ENCODE measurements around the gene RBM4B.
A peak's percentile ranks its signal among the peaks of the same experiment; 100 is the strongest.

RBM4B gene

DNA sequence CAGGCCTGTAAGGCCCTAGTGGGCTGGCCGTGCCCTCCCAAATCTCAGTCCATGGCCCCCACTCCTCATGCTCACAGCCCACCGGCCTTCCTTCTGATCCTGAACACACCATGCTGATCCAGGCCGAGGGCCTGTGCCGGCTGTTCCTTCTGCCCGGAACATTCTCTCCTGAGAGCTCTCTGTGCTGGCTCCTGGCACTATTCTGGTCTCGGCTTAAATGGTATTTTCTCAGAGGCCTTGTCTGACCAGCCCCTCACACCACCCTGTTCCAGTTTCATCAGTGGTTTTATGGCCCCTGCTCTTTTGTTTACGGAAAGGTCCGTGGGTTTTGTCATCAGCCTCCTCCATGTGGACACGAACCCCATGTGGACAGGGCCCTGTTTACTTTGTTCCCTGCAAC, 29.3 kb upstream of the RBM4B start:
- no peak for DNase-seq

DNA sequence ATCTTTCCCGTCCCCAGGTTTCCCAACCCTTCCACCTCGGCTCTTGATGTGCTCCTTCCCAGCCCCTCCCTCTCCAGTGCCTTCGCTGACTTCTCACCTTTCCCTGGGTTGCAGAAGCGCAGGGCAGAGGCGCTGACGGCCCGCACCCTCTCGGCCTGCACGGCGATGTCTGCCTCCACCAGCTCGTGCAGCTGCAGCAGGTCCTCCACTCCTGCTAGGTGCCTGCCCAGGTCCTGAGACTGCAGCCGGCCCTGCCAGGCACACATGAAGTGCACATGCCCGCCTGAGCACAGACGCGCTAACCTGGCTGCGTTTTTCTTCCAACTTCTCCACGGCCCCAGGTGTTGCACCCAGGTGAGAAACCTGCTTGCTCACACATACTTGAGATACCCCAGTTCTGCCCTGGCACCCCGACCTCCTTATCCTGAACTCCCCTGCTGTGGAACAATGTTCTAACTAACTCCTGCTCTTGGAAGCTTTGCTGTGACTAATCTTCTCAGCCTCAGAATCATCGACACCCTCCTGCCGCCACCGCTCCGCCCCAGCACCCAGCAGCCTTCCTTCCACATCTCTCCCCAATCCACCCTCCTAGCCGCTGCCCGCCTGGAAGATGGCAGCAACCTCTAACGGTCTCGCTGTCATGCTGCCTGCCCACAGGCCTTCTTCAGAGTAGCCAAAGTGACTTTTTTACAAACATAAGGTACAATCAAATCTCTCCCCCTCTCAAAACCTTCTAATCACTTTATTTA, 28.1 kb upstream of the RBM4B start:
- DNase-seq: no peak

DNA sequence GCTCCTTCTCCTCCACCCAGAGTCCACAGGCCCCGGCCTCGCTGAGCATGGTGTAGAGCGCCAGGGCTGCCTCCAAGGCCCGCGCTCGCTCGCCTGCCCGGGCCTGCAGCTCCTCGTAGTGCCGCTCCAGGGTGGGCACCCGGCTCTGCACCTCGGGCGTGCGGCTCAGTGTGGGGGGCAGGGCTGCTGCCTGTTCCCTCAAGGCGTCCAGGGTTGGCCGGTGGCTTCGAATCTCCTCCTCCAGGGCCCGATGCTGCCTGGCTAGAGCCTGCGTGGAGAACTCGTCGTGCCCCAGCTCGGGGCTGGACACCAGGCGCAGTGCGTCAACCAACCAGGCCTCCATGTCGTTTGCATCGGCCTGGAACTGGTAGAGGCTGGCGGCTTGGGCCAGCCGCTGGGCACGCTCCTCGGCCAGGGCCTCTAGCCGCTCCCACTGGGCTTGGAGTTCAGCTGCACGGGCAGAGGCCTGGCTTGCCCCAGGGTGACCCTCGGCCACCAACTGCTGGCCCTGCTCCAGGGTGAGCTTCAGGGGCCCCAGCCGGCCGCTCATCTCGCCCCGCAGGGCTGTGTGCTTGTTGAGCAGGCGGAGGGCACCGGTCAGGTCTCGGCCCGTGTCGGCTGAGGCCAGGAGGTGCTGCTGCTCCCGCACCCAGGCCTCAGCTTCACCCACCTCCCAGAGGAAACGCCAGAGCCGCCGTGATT, 27.1 kb upstream of the RBM4B start:
- no peak for DNase-seq

DNA sequence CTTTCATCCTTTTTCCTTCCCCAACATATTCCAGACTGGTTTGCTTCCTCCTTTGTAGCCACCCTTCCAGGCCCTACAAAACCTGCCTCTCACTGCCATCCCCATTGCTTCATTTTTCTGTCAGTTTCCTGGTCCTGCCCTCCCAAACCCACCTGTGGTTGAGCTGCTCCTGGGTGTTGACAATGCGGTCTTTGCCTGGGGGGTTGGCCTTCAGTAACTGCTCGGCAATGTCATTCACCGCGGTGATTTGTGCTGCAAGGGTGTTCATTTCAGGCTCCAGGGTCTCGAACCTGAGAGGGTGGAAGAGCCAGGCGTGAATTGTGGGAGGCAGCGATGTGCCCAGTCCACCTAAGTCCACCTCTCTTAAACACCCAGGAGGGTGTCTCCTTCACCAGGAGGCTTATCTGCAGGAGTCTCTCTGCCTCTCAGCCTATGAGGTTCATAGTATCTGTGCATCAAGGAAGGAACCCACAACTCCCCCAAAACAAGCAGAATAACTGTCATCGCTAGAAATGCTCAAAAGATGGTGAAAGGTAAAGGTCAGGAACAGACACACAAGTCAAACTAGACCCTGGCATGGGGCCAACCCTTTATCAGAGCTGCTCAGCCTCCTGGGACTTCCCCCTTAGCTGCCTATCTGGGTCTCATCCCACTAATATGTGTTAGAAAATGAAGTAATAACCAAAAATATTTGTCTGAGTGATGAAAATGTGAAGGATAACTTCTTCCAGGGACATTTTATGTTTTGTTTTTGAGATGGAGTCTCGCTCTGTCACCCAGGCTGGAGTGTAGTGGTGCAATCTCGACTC, 23.9 kb upstream of the RBM4B start:
- DNase-seq: no peak

DNA sequence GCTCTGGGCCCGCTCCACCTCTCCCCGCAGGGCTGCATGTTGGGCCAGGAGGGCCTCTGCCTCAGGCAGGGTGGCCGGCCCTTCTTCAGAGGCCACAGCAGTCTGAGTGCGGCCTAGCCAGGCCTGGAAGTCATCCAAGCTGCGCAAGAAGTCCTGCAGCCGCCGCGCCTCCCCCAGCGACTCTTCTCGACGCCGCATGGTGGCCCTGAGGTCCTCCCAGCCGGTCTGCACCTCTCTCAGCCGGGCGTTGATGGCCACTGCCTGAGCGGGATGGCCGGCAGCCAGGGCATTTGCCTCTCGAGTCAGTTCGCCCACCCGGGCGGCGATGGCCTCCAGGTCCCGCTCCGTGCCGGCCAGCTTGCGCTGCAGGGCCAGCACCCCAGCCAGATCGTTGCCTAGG, 23.1 kb upstream of the RBM4B start:
- no peak for DNase-seq

DNA sequence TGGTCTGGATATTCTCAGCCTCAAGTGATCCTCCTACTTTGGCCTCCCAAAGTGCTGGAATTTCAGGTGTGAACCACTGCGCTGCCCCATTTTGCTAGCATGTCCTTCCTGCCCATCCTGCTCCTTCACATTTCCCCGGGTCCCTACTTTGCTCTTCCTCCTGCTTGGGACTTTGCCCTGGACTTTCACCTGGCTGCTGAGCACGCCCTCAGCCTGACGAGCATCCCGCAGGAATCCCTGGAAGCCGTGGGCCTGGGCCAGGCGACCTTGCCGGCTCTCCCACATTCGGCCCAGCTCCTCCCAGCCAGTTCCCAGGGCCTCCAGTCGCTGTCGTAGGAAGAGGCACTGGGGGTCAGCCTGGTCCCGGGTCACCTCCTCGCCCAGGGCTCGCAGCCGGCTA, 22.6 kb upstream of the RBM4B start:
- no peak for DNase-seq

DNA sequence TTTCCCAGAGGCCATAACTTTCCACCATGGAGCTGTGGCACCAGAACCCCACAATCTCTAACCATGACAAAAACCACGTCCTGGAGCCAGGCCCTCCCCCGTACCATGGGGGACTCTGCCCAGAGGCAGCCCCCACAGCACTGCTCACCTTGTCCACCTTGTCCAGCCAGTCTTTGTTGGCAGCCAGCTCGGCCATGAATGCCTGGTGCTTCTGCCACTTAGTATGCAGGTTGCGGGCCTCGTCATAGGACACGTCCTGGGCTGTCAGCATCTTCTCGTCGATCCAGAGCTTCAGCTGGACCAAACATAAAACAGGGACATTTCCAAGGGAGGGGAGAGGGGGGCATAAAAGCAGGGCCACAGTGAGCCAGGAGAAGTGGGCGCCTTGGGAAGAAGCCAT, 20.8 kb upstream of the RBM4B start:
- no peak for DNase-seq

DNA sequence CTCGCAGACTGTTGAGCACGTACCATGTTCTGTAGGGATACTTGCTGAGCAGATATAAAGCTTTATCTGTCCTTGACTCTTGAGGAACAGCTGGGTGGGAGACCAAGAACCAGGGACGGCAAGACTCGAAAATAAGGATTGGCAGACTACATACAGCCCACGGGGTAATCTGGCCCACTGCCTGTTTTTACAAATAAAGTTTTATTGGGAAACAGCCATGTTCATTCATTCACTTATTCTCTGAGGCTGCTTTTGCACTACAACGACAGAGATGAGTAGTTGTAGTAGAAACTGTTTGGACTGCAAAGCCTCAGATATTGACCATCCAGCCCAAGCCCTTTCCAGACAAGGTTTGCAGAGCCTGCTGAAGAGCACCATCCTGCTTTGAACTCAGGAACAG, 20.3 kb upstream of the RBM4B start:
- DNase-seq: no peak

DNA sequence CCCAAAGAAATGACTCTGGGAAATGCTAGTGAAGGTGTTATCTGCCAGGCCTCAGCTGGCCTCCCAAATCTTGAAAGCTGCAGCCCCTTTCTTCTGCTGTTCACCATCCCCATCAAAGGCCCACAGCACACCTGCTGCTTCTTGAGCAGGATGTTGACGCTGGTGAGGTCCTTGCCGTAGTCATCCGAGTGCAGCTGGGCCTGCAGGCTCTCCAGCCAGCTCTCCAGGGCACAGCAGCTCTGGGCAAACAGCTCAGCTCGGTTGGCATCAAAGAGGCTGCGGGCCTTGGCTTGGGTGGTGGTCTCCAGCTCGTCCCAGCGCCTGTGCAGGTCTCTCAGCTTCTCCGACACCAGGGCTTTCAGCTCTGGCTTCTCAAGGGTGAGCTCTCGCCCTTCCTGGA, 18.5 kb upstream of the RBM4B start:
- no peak for DNase-seq

DNA sequence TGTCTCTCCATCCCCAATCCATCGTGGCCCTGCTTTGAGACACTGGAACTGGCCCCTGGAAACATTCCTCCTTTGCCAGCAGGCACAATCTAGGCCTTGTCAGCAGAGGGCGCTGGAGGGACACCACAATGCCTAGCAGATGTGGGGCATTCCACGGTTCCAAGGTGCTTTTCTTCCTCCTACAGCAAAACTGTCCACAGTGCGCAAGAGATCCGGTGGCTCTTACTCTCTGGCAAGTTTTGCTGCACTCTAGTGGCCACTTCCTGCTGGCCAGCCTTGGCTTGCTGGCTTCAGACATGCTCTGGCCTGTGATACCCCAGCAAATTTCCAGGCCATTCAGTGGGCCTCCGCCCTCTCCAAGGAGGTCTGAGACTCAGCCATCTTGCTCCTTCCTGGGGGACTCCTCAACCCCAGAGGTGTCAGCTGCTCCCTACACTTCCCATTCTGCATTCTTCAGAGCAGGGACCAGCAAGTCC, 17.1 kb upstream of the RBM4B start:
- DNase-seq: peak; percentile 65

DNA sequence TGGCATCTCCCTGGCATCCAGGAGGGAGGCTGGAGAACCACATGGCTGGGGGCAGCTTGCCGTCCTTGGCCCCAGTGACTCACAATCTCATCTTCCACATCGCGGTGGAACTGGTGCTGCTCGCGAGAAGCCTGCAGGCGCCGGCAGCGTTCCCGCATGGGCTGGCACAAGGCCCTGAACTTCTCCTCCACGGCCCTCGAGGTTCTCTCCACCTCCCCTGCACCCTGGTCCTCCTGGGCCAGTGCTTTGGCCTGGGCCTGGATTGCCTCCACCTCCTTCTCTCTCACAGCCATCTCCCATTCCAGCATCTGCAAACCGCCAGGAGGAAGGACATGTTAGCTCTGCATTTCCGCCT, 16.3 kb upstream of the RBM4B start:
- DNase-seq: no peak

DNA sequence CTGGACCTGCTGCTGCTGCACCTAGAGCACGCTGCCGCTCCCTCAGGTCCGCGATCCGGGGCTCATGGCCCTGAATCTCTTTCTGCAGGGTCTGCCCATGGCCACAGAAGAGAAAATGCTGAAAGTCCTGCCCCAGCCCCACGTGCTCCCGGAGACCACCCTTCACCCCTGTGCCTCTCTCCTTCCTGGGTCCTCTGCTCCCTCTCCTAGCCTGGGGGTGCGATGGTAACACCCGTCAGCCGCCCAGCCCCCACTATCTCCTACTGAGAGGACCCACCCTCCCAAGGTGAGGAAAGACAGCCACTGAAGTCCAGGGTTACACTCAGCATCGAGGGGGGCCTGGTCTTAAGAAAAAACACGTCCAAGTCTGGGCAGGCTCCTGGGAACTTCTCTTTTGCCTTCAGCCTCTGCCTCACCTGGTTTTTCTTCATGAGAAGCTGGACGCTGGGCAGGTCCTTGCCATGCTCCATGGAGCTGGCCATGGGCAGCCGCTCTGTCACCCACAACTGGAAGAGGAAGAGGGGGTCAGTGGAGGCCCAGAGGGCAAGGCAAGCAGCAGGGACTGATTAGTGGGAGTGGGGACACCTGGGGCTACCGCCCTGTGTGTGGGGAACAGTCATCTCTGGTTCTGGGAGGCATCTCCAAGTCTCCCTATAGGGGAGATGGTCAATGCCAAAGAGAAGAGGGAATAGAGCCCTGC, 15.8 kb upstream of the RBM4B start:
- no peak for DNase-seq

DNA sequence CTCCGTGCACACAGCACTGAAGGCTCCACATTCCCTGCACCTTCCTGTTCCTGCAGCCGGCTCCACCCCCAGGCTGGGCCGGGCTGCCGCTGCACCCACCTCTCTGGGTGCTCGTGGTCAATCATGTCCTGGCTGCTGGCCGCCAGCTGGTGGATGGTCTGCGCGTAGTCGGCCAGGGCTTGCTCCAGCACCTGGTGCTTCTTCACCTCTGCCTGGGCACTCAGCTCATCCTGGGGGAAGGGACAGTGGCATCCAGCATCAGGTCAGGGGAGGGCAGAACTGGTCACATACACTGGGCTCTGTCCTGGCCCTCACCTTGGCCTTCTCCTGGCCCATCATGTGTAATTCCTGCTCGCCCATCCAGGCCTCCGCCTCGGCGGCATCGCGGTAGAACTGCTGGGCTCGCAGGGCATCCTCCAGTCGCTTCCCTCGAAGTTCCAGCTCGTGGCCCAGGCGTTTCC, 15.2 kb upstream of the RBM4B start:
- DNase-seq: no peak

DNA sequence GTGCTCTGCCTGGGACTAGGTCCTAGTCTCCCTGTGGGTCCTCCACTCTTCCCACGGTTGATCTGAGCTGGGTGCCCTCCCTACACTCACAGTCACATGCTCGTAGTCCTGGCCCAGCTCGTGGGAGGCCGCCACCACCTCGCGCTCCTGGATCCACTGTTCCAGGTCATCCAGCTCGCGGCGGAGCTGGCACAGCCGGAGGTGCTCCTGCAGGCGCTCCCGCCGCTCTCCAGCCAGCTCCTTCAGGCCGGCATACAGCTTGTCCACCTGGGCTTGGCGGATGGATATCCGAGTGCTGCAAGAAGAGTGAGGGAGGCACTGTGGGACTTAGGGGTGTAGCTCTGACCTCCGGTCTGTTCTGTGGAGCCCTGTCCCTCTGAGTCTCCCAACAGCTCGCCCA, 14.8 kb upstream of the RBM4B start:
- DNase-seq: no peak

DNA sequence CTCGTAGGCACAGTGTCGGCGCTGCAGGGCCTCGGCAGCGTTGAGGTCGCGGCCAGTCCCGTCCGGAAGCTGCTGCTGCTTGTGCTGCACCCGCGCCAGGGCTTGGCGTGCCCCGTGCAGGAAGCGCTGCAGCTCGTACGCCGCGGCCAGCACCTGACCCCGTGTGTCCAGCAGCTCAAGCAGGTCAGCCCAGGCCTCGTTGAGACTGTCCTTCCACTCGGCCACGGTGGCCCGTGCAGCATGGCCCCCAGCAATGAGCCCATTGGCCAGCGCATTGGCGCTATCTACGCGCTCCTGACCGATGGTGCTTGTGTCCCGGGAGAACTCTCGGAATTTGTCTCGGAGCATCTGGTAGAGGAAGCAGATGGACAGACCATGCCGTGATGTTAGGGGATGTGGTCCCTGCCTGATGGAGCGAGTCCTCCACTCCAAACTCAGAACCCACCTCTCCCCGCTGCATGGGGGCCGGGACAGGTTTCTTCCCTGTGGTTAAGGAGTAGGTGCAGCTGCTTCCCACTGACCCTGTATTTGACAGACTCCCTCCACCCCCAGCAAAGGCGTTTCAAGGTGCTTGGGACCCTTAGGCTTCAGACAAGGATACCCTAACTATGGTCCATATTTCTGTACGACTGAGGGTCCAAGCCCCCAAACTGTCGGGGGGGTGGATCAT, 13.8 kb upstream of the RBM4B start:
- DNase-seq: no peak

DNA sequence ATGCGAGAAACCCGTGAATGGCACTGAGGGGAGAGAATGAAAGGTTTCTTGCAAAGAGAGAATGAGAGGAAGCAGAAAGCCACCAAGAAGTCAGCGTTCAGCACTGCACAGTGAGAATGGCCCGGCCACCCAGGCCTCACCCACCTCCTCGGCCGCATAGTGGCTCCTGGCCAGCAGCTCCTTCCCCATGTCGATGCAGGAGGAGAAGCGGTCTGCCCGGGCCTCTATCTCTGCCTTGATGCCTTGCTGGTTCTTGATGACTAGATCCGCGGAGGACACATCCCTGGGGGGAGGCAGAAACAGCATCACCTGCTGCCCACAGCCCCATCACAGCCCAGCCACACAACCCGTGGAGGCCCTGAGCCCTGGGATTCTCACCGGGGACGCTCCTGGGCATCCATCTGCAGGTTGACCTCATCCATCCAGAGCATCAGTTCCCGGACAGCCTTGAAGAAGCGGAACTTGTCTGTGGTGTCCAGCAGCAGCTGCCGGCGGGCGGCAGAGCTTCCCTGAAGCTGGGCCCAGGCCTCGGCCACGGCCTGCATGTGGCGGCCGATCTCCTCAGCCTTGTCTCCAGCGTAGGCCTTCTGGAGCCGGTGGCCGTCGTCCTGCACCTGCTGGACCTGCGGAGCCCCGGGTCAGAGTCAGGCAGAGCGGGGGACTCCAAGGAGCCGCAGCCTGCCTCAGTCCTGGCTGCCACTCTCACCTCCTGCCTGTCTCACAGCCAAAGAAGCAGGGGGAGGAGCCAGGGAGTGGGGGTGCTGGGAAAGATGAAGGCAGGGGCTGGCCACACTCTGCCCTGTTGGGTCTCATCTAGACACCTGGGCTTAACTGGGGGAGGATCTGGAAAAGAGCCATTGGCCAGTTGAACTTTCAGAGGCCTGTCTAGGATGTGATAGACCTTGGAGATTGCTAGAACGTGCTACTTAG, 12.2 kb upstream of the RBM4B start:
- no peak for DNase-seq

DNA sequence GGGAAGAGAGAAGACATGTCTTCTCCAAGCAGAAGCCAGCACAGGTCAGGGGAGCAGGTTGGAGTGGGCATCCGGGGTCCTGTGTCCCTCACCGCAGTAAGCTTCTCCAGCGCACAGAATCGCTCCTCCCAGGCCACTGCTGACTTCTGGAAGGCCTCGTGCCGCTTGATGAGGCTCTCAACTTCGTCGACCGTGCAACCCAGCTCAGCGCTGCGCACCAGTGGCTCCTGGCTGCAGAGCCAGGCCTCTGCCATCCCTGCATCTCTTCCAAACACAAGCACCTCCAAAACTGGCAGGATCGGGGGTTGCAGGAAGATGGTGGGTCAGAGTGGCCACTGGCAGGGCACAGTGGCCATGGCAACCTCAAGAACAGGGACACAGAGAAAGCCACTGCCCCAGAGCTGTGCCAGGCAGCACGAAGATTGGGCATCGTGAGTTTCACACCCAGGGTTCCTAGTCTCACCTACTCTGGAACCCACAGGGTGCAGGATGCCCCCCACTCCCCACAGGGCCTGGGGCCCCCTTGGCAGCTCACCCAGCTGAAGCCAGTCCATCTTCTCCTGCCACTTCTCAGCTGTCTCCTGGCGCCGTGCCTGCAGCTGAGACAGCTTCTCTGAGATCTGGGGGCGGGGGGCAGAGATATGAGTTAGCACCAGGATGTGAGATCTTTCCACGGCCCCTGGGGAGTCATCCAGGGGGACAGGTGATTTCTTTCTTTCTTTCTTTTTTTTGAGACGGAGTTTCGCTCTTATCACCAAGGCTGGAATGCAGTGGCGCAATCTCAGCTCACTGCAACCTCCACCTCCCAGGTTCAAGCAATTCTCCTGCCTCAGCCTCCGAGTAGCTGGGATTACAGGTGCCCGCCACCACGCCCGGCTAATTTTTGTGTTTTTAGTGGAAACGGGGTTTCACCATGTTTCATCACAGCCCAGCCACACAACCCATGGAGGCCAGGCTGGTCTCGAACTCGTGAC, 11.2 kb upstream of the RBM4B start:
- DNase-seq: no peak

DNA sequence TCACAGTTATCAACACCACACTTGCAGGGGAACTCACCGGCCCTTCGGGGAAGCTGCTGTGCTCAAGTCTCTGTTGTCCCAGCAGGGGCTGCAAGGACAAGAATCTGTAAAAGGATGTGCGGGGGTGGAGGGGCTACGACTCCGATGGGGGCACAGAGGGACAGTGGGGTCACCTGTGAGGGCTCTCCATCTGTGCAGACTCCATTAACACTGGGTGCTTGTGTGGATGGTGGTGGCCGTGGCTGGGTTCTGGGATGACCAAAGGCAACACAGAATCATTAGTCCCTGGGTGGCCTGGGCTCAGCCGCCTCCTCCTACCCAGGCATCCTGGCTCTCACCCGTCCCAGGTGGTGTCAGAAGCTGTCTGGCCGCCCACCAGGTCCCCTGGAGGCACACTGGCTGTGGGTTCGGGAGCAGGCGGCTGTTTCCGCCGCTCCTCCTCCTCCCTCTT, 10.2 kb upstream of the RBM4B start:
- no peak for DNase-seq

DNA sequence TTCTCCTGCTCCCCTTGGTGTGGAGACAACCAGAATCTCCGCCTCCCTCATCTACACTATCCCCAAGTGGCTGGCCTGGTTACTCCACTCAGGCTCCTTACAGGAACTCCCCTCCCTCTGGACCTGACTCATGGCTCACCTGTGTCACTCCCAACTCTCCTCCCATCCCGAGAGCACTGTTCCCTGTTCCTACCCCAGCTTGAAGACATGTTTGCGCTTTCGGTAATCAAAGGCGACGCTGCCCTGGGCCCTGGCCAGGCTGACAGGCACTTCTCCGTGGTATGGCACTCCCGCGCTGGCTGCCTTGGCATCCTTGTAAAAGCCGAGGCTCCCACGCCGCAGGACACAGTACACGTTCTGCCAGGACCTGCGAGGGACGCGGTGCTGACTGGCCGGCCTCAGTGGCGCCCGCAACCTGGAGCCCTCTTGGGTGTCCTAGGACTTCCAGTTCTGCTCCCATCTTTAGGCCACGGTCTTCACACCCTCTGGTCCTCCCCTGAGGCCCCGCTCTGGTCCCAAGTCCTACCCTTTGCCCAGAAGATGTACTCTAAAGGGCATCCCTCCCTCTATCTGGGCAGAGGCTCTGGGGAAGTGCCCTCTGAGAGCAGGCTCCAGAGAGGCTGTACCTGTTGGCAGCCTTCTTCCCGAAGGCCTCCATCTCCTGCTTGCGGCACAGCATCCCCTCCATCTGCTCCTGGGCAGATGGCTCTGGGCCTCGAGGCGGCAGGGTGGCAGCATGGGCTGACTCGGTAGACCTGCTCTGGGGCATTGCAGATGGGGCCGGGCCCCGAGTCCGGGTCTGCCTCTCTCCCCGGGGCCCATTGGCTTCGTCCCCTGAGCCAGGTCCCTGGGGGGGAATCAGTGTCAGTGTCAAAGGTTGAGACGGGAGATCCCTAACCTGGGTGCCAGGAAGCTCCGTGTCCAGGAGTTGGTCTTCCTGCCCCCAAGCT, 9.4 kb upstream of the RBM4B start:
- DNase-seq: no peak

Data from DMS 273 treated with DMSO at 0.1 percent for 48 hours (cell line).